MM.1S (cell line): ENCODE measurements around the gene ZNF862.

ENCODE experiments used
- DNase-seq: peaks from one replicate; pipeline ENCODE4 v3.0.0-alpha.2; 2015
- H2AFZ ChIP-seq: fragments of 300-600 bp; sonication (generic); 2 replicates; pipeline ENCODE4 v1.6.0; 2016; ENCODE audit warnings: antibody characterized with exemption, low read length
- H3F3A ChIP-seq: fragments of 300-600 bp; sonication (generic); 2 replicates; pipeline ENCODE4 v1.6.1; 2016; ENCODE audit warnings: mild to moderate bottlenecking, antibody characterized with exemption, low read length, moderate library complexity, mixed read lengths; ENCODE audit not compliant: insufficient read depth
- H3K27ac ChIP-seq: fragments of 300-600 bp; sonication (generic); 2 replicates; pipeline ENCODE4 v1.5.1; 2016; ENCODE audit warnings: mild to moderate bottlenecking, low read length
- H3K27me3 ChIP-seq: fragments of 300-600 bp; sonication (generic); replicated peaks from 2 replicates; pipeline ENCODE4 v1.6.0; 2016; ENCODE audit warnings: low read length; ENCODE audit not compliant: insufficient read depth
- H3K36me3 ChIP-seq: fragments of 300-600 bp; sonication (generic); replicated peaks from 2 replicates; pipeline ENCODE4 v1.6.1; 2016; ENCODE audit warnings: mild to moderate bottlenecking, low read length, mixed read lengths; ENCODE audit not compliant: insufficient read depth
- H3K4me1 ChIP-seq: fragments of 300-600 bp; sonication (generic); 2 replicates; pipeline ENCODE4 v1.6.1; 2016; ENCODE audit warnings: low read length, mixed read lengths
- H3K4me2 ChIP-seq: fragments of 300-600 bp; sonication (generic); 2 replicates; pipeline ENCODE4 v1.6.0; 2016; ENCODE audit warnings: low read depth, low read length
- H3K4me3 ChIP-seq: fragments of 300-600 bp; sonication (generic); 2 replicates; pipeline ENCODE4 v1.5.1; 2016; ENCODE audit warnings: low read length, mixed read lengths
- H3K79me2 ChIP-seq: fragments of 300-600 bp; sonication (generic); 2 replicates; pipeline ENCODE4 v1.6.1; 2016; ENCODE audit warnings: mixed run types, low read length, mixed read lengths
- H3K9ac ChIP-seq: fragments of 300-600 bp; sonication (generic); 2 replicates; pipeline ENCODE4 v1.6.1; 2016; ENCODE audit warnings: low read length, mixed read lengths
- H3K9me2 ChIP-seq: fragments of 300-600 bp; sonication (generic); replicated peaks from 2 replicates; pipeline ENCODE4 v1.6.1; 2016; ENCODE audit warnings: mild to moderate bottlenecking, low read length, mixed read lengths; ENCODE audit not compliant: insufficient read depth
- H3K9me3 ChIP-seq: fragments of 300-600 bp; sonication (generic); replicated peaks from 2 replicates; pipeline ENCODE4 v1.6.1; 2016; ENCODE audit warnings: mild to moderate bottlenecking, low read length, mixed read lengths; ENCODE audit not compliant: insufficient read depth
- H4K20me1 ChIP-seq: fragments of 300-600 bp; sonication (generic); 2 replicates; pipeline ENCODE4 v1.6.1; 2016; ENCODE audit warnings: mild to moderate bottlenecking, low read length, moderate library complexity, mixed read lengths; ENCODE audit not compliant: insufficient read depth
- CTCF ChIP-seq: fragments of 300-600 bp; sonication (generic); IDR thresholded peaks from 2 replicates; pipeline ENCODE4 v1.5.1; 2016; ENCODE audit warnings: antibody characterized with exemption, low read length, mixed read lengths
- EZH2 ChIP-seq: fragments of 300-600 bp; sonication (generic); optimal IDR thresholded peaks from 2 replicates; pipeline ENCODE3; 2017; ENCODE audit warnings: low read depth, mild to moderate bottlenecking, antibody characterized with exemption, low read length, mixed read lengths
- EZH2phosphoT487 ChIP-seq: fragments of 300-600 bp; sonication (generic); IDR thresholded peaks from 2 replicates; pipeline ENCODE4 v1.6.1; 2018; ENCODE audit warnings: antibody characterized with exemption, low read length

ZNF862 gene

DNA sequence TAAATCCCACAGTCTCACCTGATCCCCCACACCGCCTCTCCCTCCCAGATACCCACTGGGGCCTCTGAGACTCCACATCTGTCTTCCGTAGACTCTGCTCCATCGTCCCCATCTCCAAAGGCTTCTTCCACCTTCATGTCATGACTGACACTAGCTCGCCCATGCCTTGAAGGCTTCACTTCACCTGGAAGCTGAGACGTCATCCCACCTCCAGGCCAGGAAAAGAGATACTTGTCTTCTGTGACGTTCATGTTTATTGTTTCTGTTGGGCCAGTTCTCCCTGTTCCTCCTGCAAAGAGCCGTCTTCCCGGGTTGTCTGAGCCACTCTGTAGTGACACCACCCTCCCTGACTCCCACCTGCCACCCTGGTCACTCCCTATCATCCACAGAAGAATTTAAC, 3.6 kb upstream of the ZNF862 start:
- H3F3A ChIP-seq, result no peaks in the 10 kb centered on the region; the same call in 1 of the 2 replicates
- H3K79me2 ChIP-seq, result peaks cover 10% of the 10 kb centered on the region
- no peak overlapping the region for H3K4me2 ChIP-seq
- H3K36me3 ChIP-seq, result no peaks in the 10 kb centered on the region
- no peak overlapping the region for H3K9ac ChIP-seq
- H2AFZ ChIP-seq, result no peak overlapping the region
- no peaks in the 10 kb centered on the region for H3K9me3 ChIP-seq
- no peak for DNase-seq
- peaks cover 11% of the 10 kb centered on the region for H3K4me1 ChIP-seq
- H3K9me2 ChIP-seq, result no peaks in the 10 kb centered on the region
- TF ChIP-seq EZH2 (no peak), CTCF (no peak), EZH2phosphoT487 (no peak)
- H4K20me1 ChIP-seq, result no peaks in the 10 kb centered on the region; the same call in 1 of the 2 replicates
- peaks cover 40% of the 10 kb centered on the region for H3K27me3 ChIP-seq
- no peak overlapping the region for H3K4me3 ChIP-seq
- H3K27ac ChIP-seq, result no peak overlapping the region

GRCh38 chr7:149836434-149836833, 1.7 kb upstream of the ZNF862 start:
- no peaks in the 10 kb centered on the region; the same call in 1 of the 2 replicates for H4K20me1 ChIP-seq
- no peaks in the 10 kb centered on the region for H3K9me2 ChIP-seq
- H2AFZ ChIP-seq, result no peak overlapping the region
- H3K9me3 ChIP-seq, result no peaks in the 10 kb centered on the region
- H3K9ac ChIP-seq, result no peak overlapping the region
- no peaks in the 10 kb centered on the region; the same call in 1 of the 2 replicates for H3F3A ChIP-seq
- H3K79me2 ChIP-seq, result peaks cover 13% of the 10 kb centered on the region
- TF ChIP-seq CTCF (no peak), EZH2 (no peak), EZH2phosphoT487 (no peak)
- H3K27ac ChIP-seq, result no peak overlapping the region
- no peak overlapping the region for H3K4me2 ChIP-seq
- H3K4me1 ChIP-seq, result peaks cover 12% of the 10 kb centered on the region
- H3K36me3 ChIP-seq, result no peaks in the 10 kb centered on the region
- DNase-seq, result no peak
- peaks cover 29% of the 10 kb centered on the region for H3K27me3 ChIP-seq
- no peak overlapping the region for H3K4me3 ChIP-seq

DNA sequence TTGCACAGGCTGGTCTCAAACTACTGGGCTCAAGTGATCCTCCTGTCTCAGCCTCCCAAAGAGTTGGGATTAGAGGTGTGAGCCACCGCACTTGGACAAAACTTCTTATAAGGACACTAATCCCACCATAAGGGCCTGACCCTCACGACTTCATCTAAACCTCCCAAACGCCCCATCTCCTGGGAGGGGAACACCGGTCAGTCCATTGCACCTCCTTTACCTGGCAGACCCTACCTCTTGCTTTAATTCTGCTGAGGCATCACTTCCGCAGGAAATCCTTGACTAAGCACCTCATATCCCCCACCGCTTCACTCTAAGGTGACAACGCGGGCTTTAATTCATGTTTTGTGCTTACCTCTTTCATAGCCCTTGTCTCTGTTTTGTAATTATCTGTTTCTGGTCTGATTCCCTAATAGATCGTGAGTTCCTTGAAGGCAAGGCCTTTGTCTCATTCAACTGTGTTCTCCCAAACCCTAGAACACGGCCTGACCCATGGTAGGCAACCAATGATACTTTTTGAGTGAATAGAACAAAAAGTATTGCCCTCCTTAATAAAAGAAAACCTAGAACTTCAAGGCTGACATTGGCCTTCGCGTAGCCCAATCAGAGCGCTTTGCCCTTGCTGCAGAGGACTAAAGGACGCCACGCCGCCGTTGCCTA, 481 bp upstream of the ZNF862 start:
- Histone ChIP-seq H2AFZ (peak overlapping the region; percentile 61), H3K27ac (no peak overlapping the region), H3K4me1 (peaks cover 12% of the 10 kb centered on the region), H3K36me3 (no peaks in the 10 kb centered on the region), H4K20me1 (no peaks in the 10 kb centered on the region), H3K9ac (no peak overlapping the region), H3K4me2 (peak overlapping the region; percentile 27; the same call in 1 of the 2 replicates), H3K9me3 (no peaks in the 10 kb centered on the region), H3K27me3 (peaks cover 16% of the 10 kb centered on the region), H3K9me2 (no peaks in the 10 kb centered on the region), H3F3A (no peaks in the 10 kb centered on the region; the same call in 1 of the 2 replicates), H3K4me3 (no peak overlapping the region), H3K79me2 (peaks cover 13% of the 10 kb centered on the region)
- TF ChIP-seq CTCF (no peak), EZH2phosphoT487 (no peak), EZH2 (no peak)
- DNase-seq, result no peak
